ENCODE measurements around the gene SMTNL2.
"Not testable (repeated sequence)": the region's sequence is repeated elsewhere in the genome, so short reads cannot be mapped to it uniquely, and the experiment has no call there.

DNA sequence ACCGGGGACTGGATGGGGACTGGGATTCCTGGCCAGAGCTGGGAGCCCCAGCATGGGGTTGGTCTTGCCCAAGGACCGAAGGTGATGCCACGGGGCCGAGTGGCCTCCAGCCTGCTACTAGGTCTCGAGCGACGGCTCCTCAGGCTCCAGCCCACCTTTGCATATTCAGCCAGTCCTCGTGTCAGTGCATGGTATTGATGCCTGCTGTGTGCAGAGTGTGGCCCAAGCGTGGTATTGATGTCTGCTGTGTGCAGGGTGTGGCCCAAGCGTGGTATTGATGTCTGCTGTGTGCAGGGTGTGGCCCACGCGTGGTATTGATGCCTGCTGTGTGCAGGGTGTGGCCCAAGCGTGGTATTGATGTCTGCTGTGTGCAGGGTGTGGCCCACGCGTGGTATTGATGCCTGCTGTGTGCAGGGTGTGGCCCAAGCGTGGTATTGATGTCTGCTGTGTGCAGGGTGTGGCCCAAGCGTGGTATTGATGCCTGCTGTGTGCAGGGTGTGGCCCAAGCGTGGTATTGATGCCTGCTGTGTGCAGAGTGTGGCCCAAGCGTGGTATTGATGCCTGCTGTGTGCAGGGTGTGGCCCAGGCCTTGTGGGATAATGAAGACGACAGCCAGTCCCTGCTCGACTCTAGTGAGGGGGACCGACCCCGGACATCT lies 11.5 kb downstream of the SMTNL2 start:
- TF ChIP-seq, protein P1, sequence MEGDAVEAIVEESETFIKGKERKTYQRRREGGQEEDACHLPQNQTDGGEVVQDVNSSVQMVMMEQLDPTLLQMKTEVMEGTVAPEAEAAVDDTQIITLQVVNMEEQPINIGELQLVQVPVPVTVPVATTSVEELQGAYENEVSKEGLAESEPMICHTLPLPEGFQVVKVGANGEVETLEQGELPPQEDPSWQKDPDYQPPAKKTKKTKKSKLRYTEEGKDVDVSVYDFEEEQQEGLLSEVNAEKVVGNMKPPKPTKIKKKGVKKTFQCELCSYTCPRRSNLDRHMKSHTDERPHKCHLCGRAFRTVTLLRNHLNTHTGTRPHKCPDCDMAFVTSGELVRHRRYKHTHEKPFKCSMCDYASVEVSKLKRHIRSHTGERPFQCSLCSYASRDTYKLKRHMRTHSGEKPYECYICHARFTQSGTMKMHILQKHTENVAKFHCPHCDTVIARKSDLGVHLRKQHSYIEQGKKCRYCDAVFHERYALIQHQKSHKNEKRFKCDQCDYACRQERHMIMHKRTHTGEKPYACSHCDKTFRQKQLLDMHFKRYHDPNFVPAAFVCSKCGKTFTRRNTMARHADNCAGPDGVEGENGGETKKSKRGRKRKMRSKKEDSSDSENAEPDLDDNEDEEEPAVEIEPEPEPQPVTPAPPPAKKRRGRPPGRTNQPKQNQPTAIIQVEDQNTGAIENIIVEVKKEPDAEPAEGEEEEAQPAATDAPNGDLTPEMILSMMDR (IDR thresholded peaks at IDR 0.05), result not testable (repeated sequence)
- not testable (repeated sequence) for TF ChIP-seq POLR2A (IDR thresholded peaks at IDR 0.05)
